Astrocyte of the spinal cord (primary cell): Measurements from ENCODE around the gene NCKAP5L.

Experiments
- DNase-seq: peaks from one replicate; pipeline ENCODE4 v3.0.0; 2011; ENCODE audit warnings: low read depth, low spot score
- H3K4me3 ChIP-seq: 2 replicates; pipeline ENCODE4 v1.5.1; 2011; ENCODE audit warnings: low read depth, mild to moderate bottlenecking, low read length, moderate library complexity
- in situ Hi-C: cut with HindIII; loops from 2 replicates; pipeline ENCODE4 v1.10.0; 2017; ENCODE audit warnings: low sequenced_read_pairs
- TF ChIP-seq, protein P1 (sequence below): IDR thresholded peaks from 2 replicates; pipeline ENCODE4 v1.5.1; 2012; ENCODE audit warnings: low read depth, mild to moderate bottlenecking, low read length, inconsistent platforms

Gene NCKAP5L

DNA sequence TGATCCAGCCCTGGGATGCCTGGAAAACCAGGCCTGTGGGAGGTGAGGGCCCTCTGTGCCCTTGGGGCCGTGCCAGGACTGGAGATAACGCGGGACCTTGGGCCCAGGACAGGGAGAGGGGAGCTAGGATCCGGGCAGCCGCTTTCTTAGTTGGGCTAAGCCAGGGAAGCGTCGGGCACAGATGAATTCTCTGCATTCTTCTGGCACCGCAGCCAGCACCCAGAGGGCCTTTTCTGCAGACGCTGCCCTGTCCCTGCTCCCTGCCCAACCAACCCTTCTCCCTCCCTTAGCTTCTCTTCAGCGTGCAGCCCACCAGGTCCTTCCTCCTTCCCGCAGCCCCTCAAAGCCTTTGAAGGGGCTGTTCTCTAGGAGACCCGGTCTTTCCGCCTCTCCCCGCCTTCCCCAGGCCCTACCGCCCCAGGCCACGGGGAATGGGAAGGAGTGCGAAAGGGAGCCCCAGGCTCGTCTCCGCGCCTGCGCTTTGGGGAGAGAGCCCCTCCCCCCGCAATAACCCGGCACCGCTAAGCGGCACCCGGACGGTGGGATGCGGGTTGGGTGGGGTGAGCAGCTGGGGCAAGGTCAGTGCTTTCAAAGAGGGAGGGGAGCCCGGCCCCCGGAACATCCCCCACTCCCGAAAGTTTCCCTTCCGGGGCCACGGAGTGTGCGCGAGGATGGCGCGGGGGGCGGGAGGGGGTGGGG lies 663 bp downstream of the NCKAP5L start:
- in situ Hi-C loops: no loop called here
- peak overlapping the region; percentile 82 for H3K4me3 ChIP-seq
- TF ChIP-seq, protein P1, sequence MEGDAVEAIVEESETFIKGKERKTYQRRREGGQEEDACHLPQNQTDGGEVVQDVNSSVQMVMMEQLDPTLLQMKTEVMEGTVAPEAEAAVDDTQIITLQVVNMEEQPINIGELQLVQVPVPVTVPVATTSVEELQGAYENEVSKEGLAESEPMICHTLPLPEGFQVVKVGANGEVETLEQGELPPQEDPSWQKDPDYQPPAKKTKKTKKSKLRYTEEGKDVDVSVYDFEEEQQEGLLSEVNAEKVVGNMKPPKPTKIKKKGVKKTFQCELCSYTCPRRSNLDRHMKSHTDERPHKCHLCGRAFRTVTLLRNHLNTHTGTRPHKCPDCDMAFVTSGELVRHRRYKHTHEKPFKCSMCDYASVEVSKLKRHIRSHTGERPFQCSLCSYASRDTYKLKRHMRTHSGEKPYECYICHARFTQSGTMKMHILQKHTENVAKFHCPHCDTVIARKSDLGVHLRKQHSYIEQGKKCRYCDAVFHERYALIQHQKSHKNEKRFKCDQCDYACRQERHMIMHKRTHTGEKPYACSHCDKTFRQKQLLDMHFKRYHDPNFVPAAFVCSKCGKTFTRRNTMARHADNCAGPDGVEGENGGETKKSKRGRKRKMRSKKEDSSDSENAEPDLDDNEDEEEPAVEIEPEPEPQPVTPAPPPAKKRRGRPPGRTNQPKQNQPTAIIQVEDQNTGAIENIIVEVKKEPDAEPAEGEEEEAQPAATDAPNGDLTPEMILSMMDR: no peak
- DNase-seq: peak; percentile 61

DNA sequence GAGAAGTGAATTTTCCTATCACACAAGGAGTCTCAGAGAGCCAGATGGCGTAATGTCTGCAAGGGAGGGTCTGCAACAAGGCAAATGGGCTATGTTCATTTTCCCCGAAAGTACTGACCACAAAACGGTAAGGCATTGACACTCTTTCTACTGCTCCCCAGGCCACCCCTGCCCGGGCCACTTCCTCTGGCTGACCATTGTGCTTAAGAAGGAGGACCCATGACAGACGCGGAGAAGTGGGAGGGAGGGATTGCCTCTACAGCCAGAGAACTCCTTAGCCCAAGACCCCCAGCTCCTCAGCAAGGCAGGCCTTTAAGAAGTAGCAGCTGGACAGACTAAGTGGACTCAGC lies 1.2 kb downstream of the NCKAP5L start:
- TF ChIP-seq, protein P1: no peak
- peak overlapping the region; percentile 82 for H3K4me3 ChIP-seq
- DNase-seq: no peak
- in situ Hi-C loops: no loop called here

DNA sequence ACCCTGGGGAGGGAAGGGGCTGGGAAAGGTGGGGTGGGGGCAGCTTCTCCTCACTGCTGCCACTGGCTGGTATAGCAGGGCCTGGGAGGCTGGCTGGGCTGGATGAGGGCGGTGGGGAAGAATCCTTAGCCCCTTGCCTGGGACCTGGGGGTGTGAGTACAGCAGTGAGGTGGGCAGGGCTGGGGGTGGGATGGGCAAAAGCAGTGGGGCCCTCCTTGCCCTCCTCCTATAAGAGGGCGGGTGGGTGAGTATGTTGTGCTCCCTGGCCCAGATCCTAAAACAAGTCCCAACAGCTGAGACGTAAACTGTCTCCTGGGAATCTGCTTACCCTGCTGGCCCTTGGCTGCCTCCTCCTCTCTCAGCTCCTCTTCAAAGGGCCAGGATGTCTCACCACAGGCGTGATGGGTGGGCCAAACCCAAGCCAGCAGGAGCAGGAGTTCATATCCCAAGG lies 2.2 kb downstream of the NCKAP5L start:
- peak; percentile 18 for DNase-seq
- no peak overlapping the region for H3K4me3 ChIP-seq
- in situ Hi-C loops: no loop called here
- TF ChIP-seq, protein P1: no peak

DNA sequence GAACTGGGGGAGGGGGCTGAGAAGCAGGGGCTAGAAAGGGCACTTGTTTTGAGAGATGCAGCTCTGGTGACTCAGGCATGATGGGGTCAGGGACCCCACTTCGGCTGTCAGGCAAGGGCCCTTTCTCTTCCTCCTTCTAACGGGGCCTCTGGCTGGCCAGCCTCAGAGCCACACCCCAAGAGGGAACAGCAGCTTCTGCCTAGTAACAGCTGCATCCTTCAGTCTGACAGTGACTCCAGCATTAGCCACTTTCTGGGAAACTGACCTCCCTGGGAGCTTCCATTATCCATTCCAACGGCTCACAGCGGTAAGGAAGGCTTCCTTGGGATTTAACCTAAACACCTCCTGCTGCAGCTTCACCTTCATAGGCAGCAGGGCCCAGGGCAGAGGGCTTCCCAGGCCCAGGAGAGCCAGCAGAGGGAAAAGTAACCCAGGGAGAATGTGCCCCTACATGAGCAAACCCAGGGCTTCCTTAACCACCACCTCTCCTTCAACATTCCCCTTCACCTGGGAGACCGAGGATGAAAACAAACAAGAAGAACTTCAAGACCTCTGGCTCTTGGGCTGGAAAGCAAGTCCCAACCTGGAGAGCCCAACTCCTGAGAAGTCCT lies 2.7 kb downstream of the NCKAP5L start:
- in situ Hi-C loops: no loop called here
- no peak overlapping the region for H3K4me3 ChIP-seq
- DNase-seq: peak; percentile 32
- TF ChIP-seq, protein P1: no peak

DNA sequence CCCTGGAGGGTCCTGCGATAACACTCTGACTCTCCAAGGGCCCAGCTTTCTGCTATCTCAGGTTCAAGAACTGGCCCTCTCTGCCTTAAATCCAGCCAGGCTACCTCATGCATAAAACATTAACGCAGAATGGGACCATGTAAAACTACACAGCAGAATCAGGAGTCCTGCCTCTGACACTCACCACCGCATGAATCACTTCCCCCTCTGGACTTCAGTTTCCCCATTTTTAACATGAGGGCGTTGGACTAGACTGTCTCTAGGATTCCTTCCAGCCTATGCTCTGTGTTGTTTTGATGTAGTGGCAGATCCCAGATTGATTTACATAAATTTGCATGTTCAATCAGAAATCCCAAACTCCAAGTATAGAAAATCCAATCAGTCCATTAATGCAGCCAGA lies 3.3 kb downstream of the NCKAP5L start:
- TF ChIP-seq, protein P1: no peak
- in situ Hi-C loops: no loop called here
- H3K4me3 ChIP-seq: no peak overlapping the region
- peak; percentile 53 for DNase-seq

DNA sequence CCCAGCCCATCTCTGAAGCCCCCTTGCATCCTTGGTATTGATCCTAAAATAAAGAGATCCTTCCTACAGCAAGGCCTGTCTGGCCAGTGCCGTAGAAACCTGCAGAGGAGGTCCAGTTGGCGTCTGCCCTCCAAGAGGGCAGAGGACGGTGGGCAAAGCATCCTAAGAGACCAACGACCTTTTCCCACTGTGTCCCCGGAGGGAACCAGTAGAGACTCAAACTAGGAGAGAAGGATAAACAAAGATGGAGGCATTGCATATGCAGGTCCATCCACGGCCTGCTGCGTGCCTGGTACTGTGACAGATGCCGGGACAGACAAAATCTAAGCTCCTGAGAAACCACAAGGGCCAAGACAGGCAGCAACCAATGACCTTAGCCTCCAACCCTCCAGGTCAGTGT lies 3.8 kb downstream of the NCKAP5L start:
- in situ Hi-C loops: no loop called here
- TF ChIP-seq, protein P1: no peak
- no peak overlapping the region for H3K4me3 ChIP-seq

More for the DNA sequence above, 3.8 kb downstream of the NCKAP5L start:
- DNase-seq: no peak
